ENCODE measurements around the gene GIPC2.
"Not testable (repeated sequence)": the region's sequence is repeated elsewhere in the genome, so short reads cannot be mapped to it uniquely, and the experiment has no call there.

The GIPC2 gene

GRCh38 chr1:78038071-78038470, 7.7 kb upstream of the GIPC2 start:
- no peak for DNase-seq

DNA sequence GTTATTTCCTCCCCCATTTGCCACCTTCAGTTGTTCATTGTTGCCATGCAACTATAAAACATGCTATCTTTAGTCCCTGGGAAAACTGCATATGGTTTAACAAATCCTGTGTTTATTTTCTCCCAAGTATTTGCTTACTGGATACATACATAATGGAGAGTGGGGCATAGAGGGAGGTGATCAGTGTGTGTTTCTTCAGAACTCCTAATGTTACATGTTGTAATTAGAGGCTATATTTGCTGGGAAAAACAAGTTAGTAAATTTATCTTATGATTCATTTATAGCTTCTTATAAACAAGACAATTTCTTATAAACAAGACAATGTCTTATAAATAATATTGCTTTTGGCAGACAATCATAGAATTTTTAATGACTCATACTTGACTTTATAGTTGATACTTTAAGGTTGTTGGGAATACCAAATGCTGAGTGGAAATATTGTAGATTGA, 7.3 kb upstream of the GIPC2 start:
- DNase-seq, result no peak

GRCh38 chr1:78040484-78041089, 5.2 kb upstream of the GIPC2 start:
- no peak for DNase-seq

GRCh38 chr1:78043436-78043835, 2.3 kb upstream of the GIPC2 start:
- no peak for DNase-seq

- no peak for DNase-seq
Observed at GRCh38 chr1:78044796-78045562, 787 bp upstream of the GIPC2 start.

- no peak for DNase-seq
Observed at GRCh38 chr1:78045563-78045925, 222 bp upstream of the GIPC2 start.

- DNase-seq, result no peak
Observed at GRCh38 chr1:78047106-78047505, 1.3 kb downstream of the GIPC2 start.

DNA sequence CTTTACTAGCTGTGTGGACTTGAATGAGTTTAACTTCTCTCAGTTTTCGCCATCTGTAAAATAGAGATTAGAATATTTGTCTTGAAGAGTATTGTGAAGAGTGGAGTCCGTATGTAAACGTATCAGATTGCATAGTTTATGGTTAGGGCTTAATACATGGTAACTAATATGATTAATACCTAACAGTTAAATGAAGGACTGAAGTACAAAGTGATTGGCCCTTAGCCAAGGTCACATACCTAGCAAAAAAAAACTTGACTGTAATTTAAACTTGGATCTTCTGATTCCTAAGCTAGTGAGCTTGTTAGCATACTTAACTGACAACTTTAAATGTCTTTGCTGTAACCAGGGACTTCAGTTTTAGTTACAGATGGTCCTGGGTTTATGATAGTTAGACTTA, 1.9 kb downstream of the GIPC2 start:
- DNase-seq, result no peak

DNA sequence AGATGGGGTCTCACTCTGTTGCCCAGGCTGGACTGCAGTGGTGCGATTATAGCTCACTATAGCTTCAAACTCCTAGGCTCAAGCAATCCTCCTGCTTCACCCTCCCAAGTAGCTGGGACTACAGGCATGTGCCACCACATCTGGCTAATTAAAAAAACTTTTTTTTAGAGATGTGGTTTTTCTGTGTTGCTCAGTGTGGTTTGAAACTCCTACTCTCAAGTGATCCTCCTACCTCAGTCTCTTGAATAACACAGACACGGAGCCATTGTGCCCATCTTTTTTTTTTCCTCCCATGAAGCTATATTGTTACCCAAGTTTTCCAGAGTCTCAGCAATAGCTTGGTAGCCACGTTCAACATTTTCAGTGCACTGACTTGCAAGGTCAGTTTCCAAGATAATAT, 2.7 kb downstream of the GIPC2 start:
- no peak for DNase-seq

DNA sequence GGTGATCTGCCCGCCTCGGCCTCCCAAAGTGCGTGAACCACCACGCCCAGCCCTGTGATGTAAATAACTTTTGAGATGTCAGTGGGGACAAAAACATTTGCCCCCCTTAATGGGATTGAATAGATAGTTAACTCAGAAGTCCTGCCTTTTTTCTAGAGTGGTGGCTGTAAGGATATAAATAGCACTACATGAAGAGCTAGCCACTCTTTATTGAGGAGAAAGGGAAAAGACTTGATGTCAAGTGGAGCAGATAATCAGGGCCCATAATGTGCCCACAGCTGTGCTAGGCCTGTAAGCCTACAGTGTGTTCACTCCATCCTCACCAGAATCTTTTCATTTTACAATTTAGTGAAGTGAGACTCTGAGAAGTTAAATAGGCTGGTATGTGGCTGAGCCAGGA, 3.6 kb downstream of the GIPC2 start:
- no peak for DNase-seq

DNA sequence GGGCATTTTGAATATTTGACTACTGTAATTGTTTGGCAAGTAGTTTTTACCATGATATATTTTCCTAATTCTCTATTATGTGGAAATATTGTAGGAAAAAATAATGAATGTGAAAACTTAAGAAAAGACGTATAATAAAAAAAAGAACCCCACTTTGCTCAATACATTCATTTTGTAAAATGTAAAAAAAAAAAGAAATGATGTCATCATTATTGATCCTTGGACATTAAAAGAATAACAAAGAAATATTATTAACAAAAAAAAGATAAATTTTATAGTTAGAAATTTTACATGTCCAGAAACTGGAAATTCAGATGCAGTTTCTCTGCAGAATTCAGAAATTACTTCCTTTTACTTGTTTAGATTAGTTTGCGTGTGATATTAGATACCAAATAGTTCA, 5.2 kb downstream of the GIPC2 start:
- DNase-seq, result no peak

DNA sequence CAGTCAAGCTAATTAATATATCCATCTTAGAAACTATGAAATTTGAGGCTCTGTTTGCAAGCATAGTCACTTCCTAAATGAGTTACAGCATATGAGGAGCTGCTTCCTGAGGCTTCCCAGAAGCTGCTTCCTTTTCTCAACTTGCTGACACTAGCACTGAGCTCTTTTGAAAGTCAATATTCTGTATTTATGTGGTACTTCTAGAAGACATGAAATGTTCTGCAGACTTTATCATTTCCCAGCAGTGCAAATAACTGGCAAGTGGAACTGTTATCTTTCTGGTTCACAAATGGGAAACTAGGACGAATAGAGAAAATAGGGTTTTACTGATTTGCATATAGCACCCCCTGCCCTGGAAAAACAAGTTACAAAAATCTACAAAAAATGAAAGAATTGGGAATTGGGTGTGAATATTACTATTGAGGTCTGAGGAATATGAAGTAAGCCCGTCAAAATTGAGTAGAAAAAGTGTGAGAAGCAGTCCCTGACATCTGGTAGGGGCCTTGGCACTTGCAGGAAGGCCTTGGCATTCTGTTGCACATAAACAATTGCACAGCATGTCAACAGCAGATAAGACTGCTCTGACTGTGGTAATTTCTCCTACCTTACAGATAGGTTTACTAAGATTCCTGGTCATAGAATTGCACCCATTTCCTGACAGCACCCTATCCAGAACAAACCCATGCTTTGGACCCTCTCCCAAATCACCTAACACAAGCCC, 7.1 kb downstream of the GIPC2 start:
- no peak for DNase-seq

- no peak for DNase-seq
Observed at GRCh38 chr1:78053498-78053897, 7.7 kb downstream of the GIPC2 start.

DNA sequence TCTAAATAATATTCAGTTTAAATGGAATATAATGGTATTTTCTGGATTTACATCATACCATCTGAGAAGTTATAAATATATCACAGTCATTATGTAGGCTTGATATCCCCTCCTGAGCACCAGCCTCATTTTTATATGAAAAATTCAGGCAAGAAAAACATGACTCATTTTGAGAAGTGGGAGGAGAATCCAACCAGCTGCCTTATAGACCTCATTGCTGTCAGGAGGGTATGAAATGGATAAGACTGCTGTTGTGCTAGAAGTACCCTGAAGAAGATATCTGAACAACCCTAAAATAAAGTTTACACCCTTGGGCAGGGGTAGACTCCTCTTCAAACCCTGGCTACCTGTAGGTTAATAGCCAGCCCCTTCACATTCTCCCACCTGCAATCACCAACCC, 8.8 kb downstream of the GIPC2 start:
- peak; percentile 21 for DNase-seq

- DNase-seq, result no peak
Observed at GRCh38 chr1:78054972-78055371, 9.2 kb downstream of the GIPC2 start.

GRCh38 chr1:78055565-78056132, 9.9 kb downstream of the GIPC2 start:
- DNase-seq, result no peak

- no peak for DNase-seq
Observed at GRCh38 chr1:78058670-78059069, 12.9 kb downstream of the GIPC2 start.

DNA sequence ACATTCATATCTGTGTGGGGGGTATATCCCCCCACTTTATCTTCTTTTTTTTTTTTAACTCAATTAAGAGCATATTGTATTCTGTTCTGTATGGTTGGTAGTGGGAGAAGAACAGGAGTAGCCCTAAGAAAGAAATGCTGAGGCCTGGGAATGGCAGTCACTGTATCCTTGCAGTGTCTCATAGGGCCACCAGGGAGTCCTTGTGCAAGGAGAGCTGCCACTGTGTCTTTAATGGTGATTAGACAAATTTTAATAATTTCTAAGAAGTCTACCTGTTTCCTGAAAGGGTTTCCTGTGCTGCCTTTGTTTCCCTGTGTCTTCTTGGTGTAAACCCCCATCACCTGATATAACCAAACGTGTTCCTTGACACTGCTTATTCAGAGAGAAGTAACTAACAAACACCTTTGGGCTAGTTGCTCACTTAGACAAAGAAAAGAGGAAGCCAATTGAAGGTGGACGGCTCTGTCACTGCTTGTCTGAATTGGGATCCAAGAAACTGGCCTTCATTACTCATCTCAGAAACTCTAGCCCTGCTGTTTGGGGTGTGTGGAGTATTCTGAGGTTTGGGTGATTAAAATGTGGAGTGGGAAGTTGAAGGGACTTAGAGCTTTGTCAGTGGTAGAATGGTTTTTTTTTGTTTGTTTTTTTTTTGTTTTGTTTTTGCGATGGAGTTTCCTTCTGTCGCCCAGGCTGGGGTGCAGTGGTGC, 15.2 kb downstream of the GIPC2 start:
- no peak for DNase-seq

DNA sequence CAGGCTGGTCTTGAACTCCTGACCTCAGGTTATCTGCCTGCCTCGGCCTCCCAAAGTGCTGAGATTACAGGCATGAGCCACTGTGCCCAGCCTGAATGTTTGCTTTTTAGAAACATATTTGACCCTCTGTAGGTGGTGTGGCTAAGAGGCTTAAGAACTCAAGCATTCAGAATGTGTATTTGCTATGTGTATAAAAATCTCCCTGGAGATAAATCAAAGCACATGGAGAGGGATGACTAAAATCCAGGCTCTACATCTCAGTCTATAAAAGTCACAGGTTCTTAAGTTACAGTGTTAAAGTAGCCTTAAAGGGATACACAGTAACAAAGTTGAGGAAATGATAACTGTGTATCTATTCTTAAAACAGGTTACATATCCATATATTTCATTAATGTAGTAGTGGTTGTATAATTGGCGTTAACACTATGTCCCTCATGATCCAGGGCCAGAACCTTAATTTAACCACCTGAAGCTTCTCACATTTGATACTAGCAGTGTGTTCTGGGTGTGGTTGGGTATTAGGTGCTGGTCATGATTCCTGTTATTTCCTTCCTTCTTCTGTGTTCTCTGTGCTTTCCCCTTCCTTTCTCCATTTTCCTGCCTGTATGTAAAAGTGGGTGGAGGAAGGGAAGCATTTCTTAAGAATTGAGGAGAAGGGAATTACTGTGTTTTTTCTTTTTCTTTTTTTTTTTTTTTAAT, 16.2 kb downstream of the GIPC2 start:
- DNase-seq, result peak; percentile 81

DNA sequence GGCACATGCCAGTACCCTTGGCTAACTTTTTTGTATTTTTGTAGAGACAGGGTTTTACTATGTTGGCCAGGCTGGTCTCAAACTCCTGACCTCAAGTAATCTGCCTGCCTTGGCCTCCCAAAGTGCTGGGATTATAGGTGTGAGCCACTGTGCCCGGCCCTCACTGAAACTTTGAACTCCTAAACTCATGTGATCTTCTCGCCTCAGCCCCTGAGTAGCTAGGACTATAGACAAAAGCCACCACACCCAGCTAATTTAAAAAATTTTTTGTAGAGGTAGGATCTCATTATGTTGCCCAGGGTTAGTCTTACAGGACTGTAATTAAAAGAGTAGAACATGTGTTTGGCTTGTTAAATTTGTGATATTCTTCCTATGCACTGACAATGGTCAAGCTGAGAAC, 19.1 kb downstream of the GIPC2 start:
- not testable (repeated sequence) for DNase-seq

- no peak for DNase-seq
Observed at GRCh38 chr1:78068681-78069283, 23.0 kb downstream of the GIPC2 start.

DNA sequence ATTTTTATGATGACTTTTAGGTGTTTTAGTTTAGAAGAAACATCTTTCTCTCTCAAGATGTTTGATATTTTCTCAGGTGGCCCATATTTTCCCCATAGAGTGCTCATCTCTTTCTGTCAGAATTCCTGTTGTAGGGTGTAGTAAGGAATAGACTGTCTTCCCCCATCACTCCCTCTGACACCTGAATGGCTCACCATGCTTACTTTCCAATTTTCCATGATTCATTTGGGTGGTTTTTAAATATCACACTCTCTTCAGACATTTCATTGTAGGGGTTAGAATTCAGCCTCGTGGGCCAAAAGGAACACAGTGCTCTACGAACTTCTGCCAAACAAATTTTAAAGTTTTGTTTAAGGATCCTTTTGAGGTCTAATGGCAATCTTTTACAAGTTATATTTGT, 24.0 kb downstream of the GIPC2 start:
- no peak for DNase-seq

All from fibroblast of skin of abdomen (primary cell).